Activated CD4-positive, alpha-beta T cell treated with anti-CD3 and anti-CD28 coated beads for 36 hours (primary cell): ENCODE data around the gene ARHGAP11A. TPM values are rescaled to one million over a fixed set of nuclear protein-coding genes. Genes with fewer than 3 reads are reported as not detected.

Experiments
- ATAC-seq: fragments of 200-7000 bp; cut with Tn5 transposase; one replicate; pipeline ENCODE4 v1.10.0; 2021; ENCODE audit warnings: mild to moderate bottlenecking, moderate library complexity
- CTCF ChIA-PET: fragments of 350-600 bp; sonication (Branson Sonifier 250); formaldehyde crosslinking; loops from one replicate; lab custom pipeline; 2021; ENCODE audit warnings: antibody characterized with exemption; lab: Charles Lee
- POLR2A ChIA-PET: fragments of 350-600 bp; sonication (Branson Sonifier 250); formaldehyde crosslinking; loops from one replicate; lab custom pipeline; 2021; ENCODE audit warnings: antibody characterized with exemption, inconsistent platforms; lab: Charles Lee
- DNase-seq: peaks from one replicate; pipeline ENCODE4 v3.0.0-alpha.2; 2020
- H3K27ac Mint-ChIP-seq: one replicate; pipeline ENCODE4 v1.8.0; 2021; ENCODE audit warnings: mixed read lengths
- H3K27me3 Mint-ChIP-seq: one replicate; pipeline ENCODE4 v1.8.0; 2021; ENCODE audit warnings: mixed read lengths
- H3K36me3 Mint-ChIP-seq: one replicate; pipeline ENCODE4 v1.8.0; 2021; ENCODE audit warnings: low read depth, mixed read lengths
- H3K4me1 Mint-ChIP-seq: one replicate; pipeline ENCODE4 v1.8.0; 2021; ENCODE audit warnings: mixed read lengths
- H3K4me3 Mint-ChIP-seq: one replicate; pipeline ENCODE4 v1.8.0; 2021; ENCODE audit warnings: mild to moderate bottlenecking, moderate library complexity, mixed read lengths
- H3K9me3 Mint-ChIP-seq: one replicate; pipeline ENCODE4 v1.8.0; 2021; ENCODE audit warnings: low read depth, mixed read lengths
- intact Hi-C, 2 experiments: fragments of 100-400 bp; cut with DNase I in 1 of 2; cut with micrococcal nuclease in 1 of 2; formaldehyde crosslinking; loops; one replicate each; pipeline versions ENCODE4 v1.14.2 to v1.15.1; 2022 to 2024; cut with DNase I, micrococcal nuclease
- total RNA-seq, 2 experiments: library from RNA; stranded (reverse); gene quantifications; one replicate each; pipeline ENCODE4 v1.2.3, GENCODE V29; 2021

ARHGAP11A gene
- total RNA-seq, 2 experiments from 2014 or later = 111 to 155 TPM

DNA sequence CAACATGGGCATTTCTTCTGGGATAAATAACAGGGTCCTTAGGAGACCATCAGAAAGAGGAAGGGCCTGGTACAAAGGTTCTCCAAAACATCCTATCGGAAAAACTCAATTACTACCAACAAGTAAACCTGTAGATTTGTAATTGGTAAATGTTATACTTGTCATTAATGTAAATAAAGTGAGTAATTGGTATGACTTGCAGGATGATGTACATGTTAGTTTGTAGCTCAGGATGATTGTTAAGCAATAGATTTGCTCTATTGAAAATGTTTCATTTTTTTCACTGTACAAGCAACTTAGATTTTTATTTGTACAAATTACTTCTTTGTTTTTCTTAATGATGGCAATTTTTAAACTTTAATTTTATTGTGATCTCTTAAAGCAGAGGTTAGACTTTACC, 22.4 kb downstream of the ARHGAP11A start:
- ChIA-PET CTCF (no interaction called here), POLR2A (no interaction called here)
- Mint-ChIP-seq H3K27me3 (no peaks in the 10 kb centered on the region), H3K36me3 (peaks cover 52% of the 10 kb centered on the region), H3K9me3 (no peaks in the 10 kb centered on the region), H3K4me1 (no peaks in the 10 kb centered on the region), H3K27ac (no peak overlapping the region), H3K4me3 (no peak overlapping the region)
- no peak for ATAC-seq
- intact Hi-C loops = no loop called here
- DNase-seq = no peak

- DNase-seq = peak; percentile 19
- Mint-ChIP-seq H3K4me3 (no peak within 1 kb of the TSS), H3K36me3 (peaks cover 27% of the 10 kb centered on the region), H3K27me3 (no peaks in the 10 kb centered on the region), H3K27ac (no peak within 1 kb of the TSS), H3K4me1 (no peaks in the 10 kb centered on the region), H3K9me3 (no peaks in the 10 kb centered on the region)
- CTCF ChIA-PET = interaction anchor here (0.6 to 1.8 kb wide), 4 partner anchors 8 to 513 kb away, joined by 3 to 6 read pairs (median 4); no protein-coding TSS in a partner anchor
- intact Hi-C loops = no loop called here
- POLR2A ChIA-PET = no interaction called here
- peak; percentile 23 for ATAC-seq
These were observed 26.3 kb downstream of the ARHGAP11A start, which contains the start of gene SCG5 for GRCh38 chr15:32641517-32642059. TSS of gene SCG5 (plus strand) at chr15:32641710. CDS start at chr15:32643593, 1,883 bp downstream.

DNA sequence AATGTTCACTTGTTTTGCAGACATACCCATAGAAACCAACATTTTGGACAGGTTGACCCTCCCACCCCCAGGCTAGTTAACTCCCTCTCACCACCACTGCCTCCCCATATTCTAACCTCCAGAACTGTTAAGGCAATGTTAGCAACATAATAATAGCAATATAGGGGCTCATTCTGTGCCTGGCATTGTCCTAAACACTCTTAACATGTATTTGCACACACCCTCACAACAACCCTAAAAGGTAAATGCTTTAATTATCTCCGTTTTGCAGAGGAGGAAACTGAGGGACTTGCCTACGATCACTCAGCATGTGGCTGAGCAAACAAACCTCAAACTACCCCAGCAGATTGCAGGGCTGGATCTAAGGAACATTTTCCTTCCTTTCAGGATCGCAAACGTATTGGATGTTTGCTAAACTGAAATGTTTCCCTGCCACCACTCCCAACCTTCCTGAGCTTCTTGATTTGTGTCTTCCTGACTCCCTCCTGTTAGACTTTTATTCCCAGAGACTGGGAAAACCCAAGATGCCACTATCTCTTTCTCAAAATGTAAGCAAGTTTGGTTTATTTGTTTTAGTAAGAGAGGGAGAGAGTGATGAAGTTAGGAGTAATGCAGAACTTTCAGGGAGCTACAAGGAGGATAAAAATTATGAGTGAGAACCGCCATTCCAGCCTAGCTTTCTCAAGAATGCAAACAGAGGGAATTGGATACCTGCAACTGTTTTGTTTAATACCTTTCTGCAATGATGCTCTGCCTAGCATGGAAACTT, 27.5 kb downstream of the ARHGAP11A start:
- Mint-ChIP-seq H3K4me1 (no peaks in the 10 kb centered on the region), H3K36me3 (peaks cover 20% of the 10 kb centered on the region), H3K9me3 (no peaks in the 10 kb centered on the region), H3K4me3 (no peak overlapping the region), H3K27me3 (no peaks in the 10 kb centered on the region), H3K27ac (no peak overlapping the region)
- DNase-seq (no peak), ATAC-seq (no peak)
- POLR2A ChIA-PET = no interaction called here
- intact Hi-C loops = no loop called here
- CTCF ChIA-PET = no interaction called here

- ATAC-seq (no peak), DNase-seq (no peak)
- Mint-ChIP-seq H3K27ac (no peak overlapping the region), H3K27me3 (no peaks in the 10 kb centered on the region), H3K9me3 (no peaks in the 10 kb centered on the region), H3K4me3 (no peak overlapping the region), H3K4me1 (no peaks in the 10 kb centered on the region), H3K36me3 (peaks cover 20% of the 10 kb centered on the region)
- intact Hi-C loops = no loop called here
- CTCF ChIA-PET = interaction anchor here (0.9 kb wide), 1 partner anchor 11 kb away, joined by 3 read pairs; no protein-coding TSS in a partner anchor
- POLR2A ChIA-PET = no interaction called here
These were observed 28.7 kb downstream of the ARHGAP11A start for GRCh38 chr15:32643907-32644445.

GRCh38 chr15:32646291-32646690, 31.0 kb downstream of the ARHGAP11A start:
- no peaks in the 10 kb centered on the region for H3K4me1 Mint-ChIP-seq
- H3K4me3 Mint-ChIP-seq = no peak overlapping the region
- no peak overlapping the region for H3K27ac Mint-ChIP-seq
- ATAC-seq (no peak), DNase-seq (no peak)
- no peaks in the 10 kb centered on the region for H3K27me3 Mint-ChIP-seq
- H3K9me3 Mint-ChIP-seq = no peaks in the 10 kb centered on the region
- POLR2A ChIA-PET = no interaction called here
- intact Hi-C loops = no loop called here
- H3K36me3 Mint-ChIP-seq = peaks cover 9% of the 10 kb centered on the region
- CTCF ChIA-PET = interaction anchor here (0.7 to 0.9 kb wide), 2 partner anchors 201 to 232 kb away, joined by 3 read pairs; no protein-coding TSS in a partner anchor

DNA sequence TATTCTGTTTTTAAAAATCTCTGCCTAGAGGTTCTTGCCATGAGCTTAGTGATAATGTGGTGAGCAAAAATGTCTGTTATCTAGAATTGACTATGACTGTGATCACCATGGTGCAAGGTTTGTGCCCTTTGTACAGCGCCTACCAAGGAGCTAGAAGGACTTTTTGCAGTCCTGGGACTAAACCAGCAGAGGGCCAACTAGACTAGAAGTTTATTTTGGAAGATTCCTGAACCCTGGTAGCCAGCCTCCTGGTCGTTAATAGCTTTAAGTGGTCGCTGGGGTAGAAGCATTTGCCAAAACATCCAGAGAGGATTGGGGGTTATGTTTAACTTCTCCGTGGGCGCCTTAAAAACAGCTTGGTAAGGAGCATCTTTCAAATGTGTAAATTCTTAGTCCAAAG, 34.0 kb downstream of the ARHGAP11A start:
- intact Hi-C loops = no loop called here
- Mint-ChIP-seq H3K4me1 (no peaks in the 10 kb centered on the region), H3K27ac (no peak overlapping the region), H3K9me3 (no peaks in the 10 kb centered on the region), H3K27me3 (no peaks in the 10 kb centered on the region), H3K36me3 (peaks cover 8% of the 10 kb centered on the region), H3K4me3 (no peak overlapping the region)
- DNase-seq (no peak), ATAC-seq (no peak)
- ChIA-PET POLR2A (no interaction called here), CTCF (interaction anchor here (0.7 to 1.9 kb wide), 6 partner anchors 8 to 437 kb away, joined by 3 to 6 read pairs (median 4); partner anchors contain the start of gene SCG5)

- ATAC-seq = peak; percentile 94
- CTCF ChIA-PET = interaction anchor here (0.6 to 1.9 kb wide), 7 partner anchors 9 to 929 kb away, joined by 3 to 11 read pairs (median 4); partner anchors contain the start of gene SCG5
- DNase-seq = peak; percentile 66
- H3K27ac Mint-ChIP-seq = no peak overlapping the region
- no peaks in the 10 kb centered on the region for H3K9me3 Mint-ChIP-seq
- no peaks in the 10 kb centered on the region for H3K4me1 Mint-ChIP-seq
- POLR2A ChIA-PET = no interaction called here
- peaks cover 8% of the 10 kb centered on the region for H3K36me3 Mint-ChIP-seq
- H3K4me3 Mint-ChIP-seq = no peak overlapping the region
- no peaks in the 10 kb centered on the region for H3K27me3 Mint-ChIP-seq
- intact Hi-C loops = no loop called here
These were observed 36.0 kb downstream of the ARHGAP11A start for GRCh38 chr15:32651229-32651837.

DNA sequence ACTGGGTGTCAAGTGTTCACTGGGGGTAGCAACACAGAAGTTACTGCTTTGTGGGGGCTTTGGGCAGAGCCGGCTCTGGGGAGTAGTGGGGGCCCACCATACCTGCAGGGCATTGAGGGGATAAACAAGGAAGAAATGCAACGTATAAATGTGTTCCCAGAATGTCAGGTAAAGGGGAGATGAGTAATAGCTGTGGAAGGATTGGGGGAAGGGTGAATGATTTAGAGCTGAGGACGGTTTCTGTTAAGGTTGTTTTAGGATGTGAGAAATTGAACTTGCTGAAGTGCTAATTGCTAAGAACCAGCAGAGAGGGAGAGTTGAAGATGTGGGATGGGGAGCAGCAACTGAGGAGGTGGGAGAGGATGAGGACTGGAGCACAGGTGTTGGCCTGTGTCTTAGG, 36.9 kb downstream of the ARHGAP11A start:
- no peak overlapping the region for H3K4me3 Mint-ChIP-seq
- no peak for ATAC-seq
- no peak overlapping the region for H3K27ac Mint-ChIP-seq
- DNase-seq = no peak
- H3K4me1 Mint-ChIP-seq = peaks cover under 1% of the 10 kb centered on the region
- H3K27me3 Mint-ChIP-seq = no peaks in the 10 kb centered on the region
- H3K9me3 Mint-ChIP-seq = no peaks in the 10 kb centered on the region
- intact Hi-C loops = no loop called here
- H3K36me3 Mint-ChIP-seq = peaks cover 8% of the 10 kb centered on the region
- CTCF ChIA-PET = interaction anchor here (1.2 kb wide), 1 partner anchor 10 kb away, joined by 5 read pairs; no protein-coding TSS in a partner anchor
- POLR2A ChIA-PET = no interaction called here

GRCh38 chr15:32656091-32656490, 40.8 kb downstream of the ARHGAP11A start:
- ChIA-PET CTCF (interaction anchor here (0.8 to 1.6 kb wide), 2 partner anchors 10 to 46 kb away, joined by 4 to 6 read pairs; no protein-coding TSS in a partner anchor), POLR2A (no interaction called here)
- DNase-seq (no peak), ATAC-seq (no peak)
- Mint-ChIP-seq H3K4me1 (peaks cover 7% of the 10 kb centered on the region), H3K27me3 (no peaks in the 10 kb centered on the region), H3K4me3 (no peak overlapping the region), H3K36me3 (peaks cover 2% of the 10 kb centered on the region), H3K9me3 (no peaks in the 10 kb centered on the region), H3K27ac (no peak overlapping the region)
- intact Hi-C loops = no loop called here

DNA sequence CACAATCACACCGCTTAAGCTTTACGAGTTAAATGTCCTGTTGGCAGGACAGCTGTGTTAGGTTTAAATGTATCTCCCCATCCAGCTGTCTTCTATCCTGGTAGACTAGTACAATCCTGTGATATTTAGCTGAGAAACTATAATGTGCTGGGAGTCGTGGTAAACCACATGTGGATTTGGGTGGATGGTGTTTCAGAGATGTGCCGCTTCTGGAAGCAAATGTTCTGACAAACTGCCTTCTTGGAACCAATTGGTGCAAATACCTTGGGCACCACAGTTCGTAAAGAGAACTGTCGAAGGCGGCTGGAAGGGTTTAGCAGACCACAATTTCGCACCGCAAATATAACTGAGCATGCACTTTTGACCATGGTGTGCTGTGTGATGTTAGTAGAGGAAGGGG, 41.2 kb downstream of the ARHGAP11A start:
- Mint-ChIP-seq H3K9me3 (no peaks in the 10 kb centered on the region), H3K27me3 (no peaks in the 10 kb centered on the region), H3K36me3 (peaks cover 2% of the 10 kb centered on the region), H3K27ac (no peak overlapping the region), H3K4me3 (no peak overlapping the region), H3K4me1 (peaks cover 7% of the 10 kb centered on the region)
- intact Hi-C loops = no loop called here
- ChIA-PET POLR2A (no interaction called here), CTCF (interaction anchor here (1.6 kb wide), 1 partner anchor 9 kb away, joined by 6 read pairs; no protein-coding TSS in a partner anchor)
- no peak for DNase-seq
- ATAC-seq = no peak

DNA sequence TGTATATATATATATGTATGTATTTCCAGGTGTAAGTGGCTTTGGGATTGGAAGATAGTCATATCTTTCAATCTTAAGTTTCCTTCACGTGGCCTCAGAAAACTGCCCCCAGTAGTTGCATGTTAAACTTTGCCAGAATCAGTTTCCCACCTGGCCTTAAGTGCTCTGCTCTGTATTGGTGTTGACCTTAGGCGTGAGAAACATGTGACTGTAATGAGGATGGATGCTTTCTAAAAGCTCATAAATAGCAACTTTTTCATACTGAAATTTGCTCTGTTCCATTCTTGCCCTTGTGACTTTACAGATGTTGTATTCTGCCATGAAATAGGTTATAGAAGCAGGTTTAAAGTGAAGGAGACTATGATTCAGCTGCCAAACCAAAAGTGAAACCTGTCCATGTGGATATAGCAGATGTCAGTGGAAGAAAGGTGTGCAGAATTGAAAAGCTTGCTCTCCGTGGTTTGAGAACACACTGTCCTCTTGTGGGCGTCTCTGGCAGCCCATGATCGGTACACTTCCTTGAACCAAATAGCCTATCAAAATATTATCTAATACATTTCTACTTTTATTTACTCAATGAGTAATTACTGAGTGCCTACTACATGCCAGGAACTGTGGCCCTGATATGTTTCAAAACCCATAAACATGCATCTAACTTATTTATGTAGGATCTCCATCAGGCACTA, 42.0 kb downstream of the ARHGAP11A start:
- peak; percentile 81 for ATAC-seq
- no peak overlapping the region for H3K4me3 Mint-ChIP-seq
- H3K27ac Mint-ChIP-seq = no peak overlapping the region
- H3K4me1 Mint-ChIP-seq = peaks cover 7% of the 10 kb centered on the region
- peaks cover 2% of the 10 kb centered on the region for H3K36me3 Mint-ChIP-seq
- ChIA-PET POLR2A (no interaction called here), CTCF (interaction anchor here (0.6 to 1.3 kb wide), 5 partner anchors 8 to 173 kb away, joined by 3 to 4 read pairs (median 3); partner anchors contain the start of gene ARHGAP11A)
- intact Hi-C loops = no loop called here
- DNase-seq = peak; percentile 13
- H3K27me3 Mint-ChIP-seq = no peaks in the 10 kb centered on the region
- no peaks in the 10 kb centered on the region for H3K9me3 Mint-ChIP-seq
